ENCODE measurements around the gene PTPRH. TPM values are rescaled to one million over a fixed set of nuclear protein-coding genes. Genes with fewer than 3 reads are reported as not detected.

PTPRH gene
- total RNA-seq, 4 donors from 2014 or later, result 0.22 to 1.3 (median 0.52) TPM

DNA sequence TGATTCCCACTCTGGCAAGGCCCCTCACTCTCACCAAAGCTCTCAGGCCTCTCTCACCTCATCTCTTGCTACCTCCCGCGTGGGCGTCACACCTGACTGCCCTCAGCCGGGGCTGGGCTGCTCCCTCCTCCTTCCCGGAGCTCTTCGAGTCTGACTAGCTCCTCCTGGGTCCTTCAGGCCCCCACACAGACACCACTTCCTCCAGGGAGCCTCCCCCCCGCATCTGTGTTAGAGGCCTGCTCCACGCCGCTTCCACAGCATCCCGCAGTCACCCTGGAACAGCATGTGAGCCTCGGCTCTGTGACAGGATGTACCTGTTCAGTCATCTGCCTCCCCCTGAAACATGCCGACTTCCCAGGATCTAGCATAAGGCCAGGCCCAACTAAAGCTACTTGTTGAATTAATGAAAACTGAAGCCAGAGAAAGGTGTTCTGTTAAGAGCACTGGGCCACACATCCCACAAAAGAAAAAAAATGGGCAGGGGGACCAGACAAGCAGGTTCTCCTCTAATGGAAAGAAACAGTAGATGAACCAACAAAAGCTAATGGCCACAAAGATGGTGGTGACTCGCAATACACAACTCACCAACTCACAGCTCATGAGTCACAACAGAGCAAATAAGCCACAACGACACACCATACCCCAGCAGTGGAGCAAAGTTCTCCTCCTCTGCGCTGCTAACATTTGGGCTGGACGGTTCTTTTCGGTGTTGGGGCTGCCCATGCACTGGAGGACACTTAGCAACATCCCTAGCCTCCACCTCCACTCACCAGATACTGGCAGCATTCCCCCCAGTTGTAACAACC lies 46.5 kb upstream of the PTPRH start:
- no peak overlapping the region for H3K4me3 ChIP-seq (ENCODE audit: low read depth, poor library complexity, severe bottlenecking)

GRCh38 chr19:55254625-55254977 lies 45.3 kb upstream of the PTPRH start:
- no peak for DNase-seq (ENCODE audit: low spot score in 2 of 2)
- WGBS, 2 donors, result 59 to 61% methylated on average over 3 to 5 of the region's 6 CpGs
- TF ChIP-seq CTCF (IDR thresholded peaks at IDR 0.05) (no peak), POLR2A (IDR thresholded peaks at IDR 0.05) (no peak)
- no peak overlapping the region for H3K4me3 ChIP-seq (ENCODE audit: low read depth, poor library complexity, severe bottlenecking)
- intact Hi-C loops (cut with DNase I; ENCODE audit: low total_unique reads), result no loop called here

More for the DNA sequence above, 46.5 kb upstream of the PTPRH start:
- no peak for DNase-seq (ENCODE audit: low spot score in 2 of 2)
- TF ChIP-seq CTCF (IDR thresholded peaks at IDR 0.05) (no peak), POLR2A (IDR thresholded peaks at IDR 0.05) (no peak)
- WGBS, 2 donors, result 58 to 65% methylated on average over 17 of the region's 17 CpGs
- intact Hi-C loops (cut with DNase I; ENCODE audit: low total_unique reads), result no loop called here

GRCh38 chr19:55253842-55254624 lies 44.7 kb upstream of the PTPRH start:
- 64 to 67% methylated on average over 23 of the region's 23 CpGs for WGBS, 2 donors
- intact Hi-C loops (cut with DNase I; ENCODE audit: low total_unique reads), result no loop called here
- no peak for DNase-seq (ENCODE audit: low spot score in 2 of 2)
- no peak for TF ChIP-seq CTCF (IDR thresholded peaks at IDR 0.05)
- no peak for TF ChIP-seq POLR2A (IDR thresholded peaks at IDR 0.05)
- no peak overlapping the region for H3K4me3 ChIP-seq (ENCODE audit: low read depth, poor library complexity, severe bottlenecking)

DNA sequence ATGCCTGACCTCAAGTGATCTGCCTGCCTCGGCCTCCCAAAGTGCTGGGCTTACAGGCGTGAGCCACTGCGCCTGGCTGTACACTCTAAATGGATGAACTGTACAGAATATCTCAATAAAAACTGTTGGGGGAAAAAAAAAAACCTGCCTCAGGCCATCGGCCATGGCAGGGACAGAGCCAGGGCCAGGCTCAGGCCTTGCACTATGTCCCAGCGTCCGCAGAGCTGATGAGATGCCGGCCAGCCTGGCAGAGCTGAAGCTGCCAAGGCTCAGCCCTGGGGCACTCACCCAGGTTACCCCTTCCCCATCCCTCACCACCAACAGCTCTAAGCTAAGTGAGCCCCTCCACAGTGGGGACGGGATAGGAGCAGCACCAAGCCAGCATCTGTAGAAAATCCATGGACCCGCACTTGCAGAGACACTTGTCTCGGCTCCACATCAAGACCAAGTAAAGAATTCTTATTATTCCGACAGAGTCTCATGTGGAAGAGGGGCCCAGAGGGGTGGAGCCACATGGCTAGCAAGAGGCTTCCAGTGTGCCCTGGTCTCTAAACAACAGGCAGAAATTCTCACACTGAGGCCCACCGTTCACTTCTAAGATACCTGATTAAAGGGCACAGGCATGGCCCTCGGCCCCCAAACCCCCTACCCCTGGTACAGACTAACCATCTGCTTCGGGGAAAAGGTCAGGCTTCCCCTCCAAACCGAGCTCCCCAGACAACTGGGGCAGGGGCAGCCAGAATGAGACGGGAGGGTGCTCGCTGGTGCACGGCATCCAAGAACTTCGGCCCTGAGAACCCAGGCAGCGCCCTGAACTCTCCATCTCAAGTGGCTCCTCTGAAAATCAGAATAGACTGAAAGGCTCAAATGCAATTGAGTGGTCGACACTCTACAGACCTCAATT lies 43.7 kb upstream of the PTPRH start:
- TF ChIP-seq POLR2A (IDR thresholded peaks at IDR 0.05), result no peak
- TF ChIP-seq CTCF (IDR thresholded peaks at IDR 0.05), result no peak
- intact Hi-C loops (cut with DNase I; ENCODE audit: low total_unique reads), result no loop called here
- DNase-seq (ENCODE audit: low spot score in 2 of 2), result no peak
- no peak overlapping the region for H3K4me3 ChIP-seq (ENCODE audit: low read depth, poor library complexity, severe bottlenecking)
- 84 to 86% methylated on average over 21 of the region's 21 CpGs for WGBS, 2 donors

DNA sequence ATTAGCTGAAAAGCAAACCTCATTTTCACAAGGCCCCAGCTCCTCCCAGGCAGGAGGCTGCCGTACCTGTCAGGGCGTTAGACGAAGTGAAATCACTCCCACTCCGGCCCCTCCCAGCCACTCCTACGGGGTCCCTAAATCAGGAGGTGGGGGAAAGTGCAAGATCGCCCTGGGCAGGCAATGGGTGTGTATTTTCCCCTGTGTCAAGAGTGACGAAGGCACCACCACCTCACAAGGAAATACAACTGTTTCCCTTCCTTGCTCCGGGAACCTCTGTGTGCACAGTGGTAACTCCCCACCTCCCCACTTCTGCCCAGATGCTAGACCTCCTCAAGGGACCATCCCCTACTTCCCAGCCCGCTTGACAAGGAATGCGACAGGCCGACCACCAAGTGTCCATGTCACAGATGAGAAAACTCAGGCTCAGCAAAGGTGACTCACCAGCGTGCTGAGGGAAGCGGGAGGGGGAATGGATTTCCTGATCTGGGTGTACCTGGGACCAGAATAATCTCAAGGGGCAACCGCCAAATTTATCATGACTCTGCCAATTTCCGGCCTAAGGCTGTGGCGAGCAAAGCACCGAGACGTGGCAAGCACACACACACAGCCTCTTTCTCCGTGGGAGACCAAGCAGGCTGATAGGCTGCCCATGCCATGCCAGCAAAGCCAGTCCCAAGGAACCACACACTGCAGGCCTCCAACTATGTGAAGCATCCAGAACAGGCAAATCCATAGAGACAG lies 42.2 kb upstream of the PTPRH start:
- WGBS, 2 donors, result 43 to 59% methylated on average over 19 of the region's 19 CpGs
- H3K4me3 ChIP-seq (ENCODE audit: low read depth, poor library complexity, severe bottlenecking), result no peak overlapping the region
- no peak for DNase-seq (ENCODE audit: low spot score in 2 of 2)
- no peak for TF ChIP-seq POLR2A (IDR thresholded peaks at IDR 0.05)
- TF ChIP-seq CTCF (IDR thresholded peaks at IDR 0.05), result no peak
- intact Hi-C loops (cut with DNase I; ENCODE audit: low total_unique reads), result no loop called here

Measured in lower leg skin (tissue), 4 donors.